ENCODE measurements around the gene MYCN. TPM values are rescaled to one million over a fixed set of nuclear protein-coding genes. Genes with fewer than 3 reads are reported as not detected.
A peak's percentile ranks its signal among the peaks of the same experiment; 100 is the strongest.
"Not testable (repeated sequence)": the region's sequence is repeated elsewhere in the genome, so short reads cannot be mapped to it uniquely, and the experiment has no call there.

Gene MYCN
- total RNA-seq, 1 donor from 2014 or later: 0.54 TPM

DNA sequence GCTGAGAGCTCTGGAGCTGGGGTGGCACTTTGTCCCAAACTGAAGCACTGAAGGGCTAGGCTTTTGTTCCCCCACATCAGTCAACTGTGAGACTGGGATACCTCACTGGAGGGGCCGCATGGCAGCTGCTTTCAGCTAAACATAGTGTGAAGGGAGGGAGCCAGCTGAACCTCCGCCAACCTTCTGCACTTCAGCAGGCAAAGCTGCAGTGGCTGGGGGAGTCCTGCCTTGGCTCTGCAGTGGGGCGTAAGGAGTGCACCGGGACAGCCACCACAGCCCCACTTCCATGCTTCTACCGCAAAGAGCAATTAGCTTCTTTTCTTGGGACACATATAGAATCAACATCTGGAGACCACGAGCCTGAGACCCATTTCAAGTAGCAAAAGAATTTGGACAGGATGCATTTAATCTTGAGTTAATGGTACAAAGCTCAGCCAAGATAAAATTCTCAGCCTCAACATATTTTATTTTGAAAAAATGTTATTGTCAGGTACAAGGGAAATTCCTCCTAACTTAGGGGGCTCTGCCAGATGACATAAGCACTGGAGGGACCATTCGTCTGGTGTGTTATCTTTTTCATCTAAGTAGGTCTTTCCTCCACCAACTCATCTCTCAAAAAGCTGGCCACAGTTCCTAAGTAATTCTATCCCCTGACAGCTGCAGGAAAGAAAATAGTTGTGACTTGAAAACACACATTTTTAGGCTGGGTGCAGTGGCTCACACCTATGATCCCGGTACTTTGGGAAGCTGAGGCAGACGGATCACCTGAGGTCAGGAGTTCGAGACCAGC lies 25.6 kb upstream of the MYCN start:
- peaks cover 5% of the 10 kb centered on the region for H3K27me3 Mint-ChIP-seq (ENCODE audit: unreplicated experiment)
- TF ChIP-seq CTCF (IDR thresholded peaks at IDR 0.05): no peak
- H3K27ac Mint-ChIP-seq (ENCODE audit: unreplicated experiment): no peak overlapping the region
- H3K9me3 Mint-ChIP-seq (ENCODE audit: unreplicated experiment): no peaks in the 10 kb centered on the region
- peak; percentile 53 for DNase-seq (ENCODE audit: extremely low spot score, unreplicated experiment)
- H3K4me1 Mint-ChIP-seq (ENCODE audit: unreplicated experiment): peaks cover 7% of the 10 kb centered on the region
- no peaks in the 10 kb centered on the region for H3K36me3 Mint-ChIP-seq (ENCODE audit: unreplicated experiment)
- H3K4me3 Mint-ChIP-seq (ENCODE audit: unreplicated experiment): no peak overlapping the region

- H3K9me3 Mint-ChIP-seq (ENCODE audit: unreplicated experiment); H3K36me3 Mint-ChIP-seq (ENCODE audit: unreplicated experiment); H3K4me3 Mint-ChIP-seq (ENCODE audit: unreplicated experiment); H3K4me1 Mint-ChIP-seq (ENCODE audit: unreplicated experiment); H3K27ac Mint-ChIP-seq (ENCODE audit: unreplicated experiment); H3K27me3 Mint-ChIP-seq (ENCODE audit: unreplicated experiment): not testable (repeated sequence)
- peak; percentile 25 for DNase-seq (ENCODE audit: extremely low spot score, unreplicated experiment)
Measured at GRCh38 chr2:15915546-15915945, 24.8 kb upstream of the MYCN start.

- H3K4me1 Mint-ChIP-seq (ENCODE audit: unreplicated experiment): peaks cover 7% of the 10 kb centered on the region
- no peak overlapping the region for H3K27ac Mint-ChIP-seq (ENCODE audit: unreplicated experiment)
- no peak overlapping the region for H3K4me3 Mint-ChIP-seq (ENCODE audit: unreplicated experiment)
- H3K36me3 Mint-ChIP-seq (ENCODE audit: unreplicated experiment): no peaks in the 10 kb centered on the region
- no peaks in the 10 kb centered on the region for H3K9me3 Mint-ChIP-seq (ENCODE audit: unreplicated experiment)
- peaks cover 5% of the 10 kb centered on the region for H3K27me3 Mint-ChIP-seq (ENCODE audit: unreplicated experiment)
- no peak for TF ChIP-seq CTCF (IDR thresholded peaks at IDR 0.05)
- DNase-seq (ENCODE audit: extremely low spot score, unreplicated experiment): peak; percentile 72
Measured at GRCh38 chr2:15916336-15916735, 24.0 kb upstream of the MYCN start.

DNA sequence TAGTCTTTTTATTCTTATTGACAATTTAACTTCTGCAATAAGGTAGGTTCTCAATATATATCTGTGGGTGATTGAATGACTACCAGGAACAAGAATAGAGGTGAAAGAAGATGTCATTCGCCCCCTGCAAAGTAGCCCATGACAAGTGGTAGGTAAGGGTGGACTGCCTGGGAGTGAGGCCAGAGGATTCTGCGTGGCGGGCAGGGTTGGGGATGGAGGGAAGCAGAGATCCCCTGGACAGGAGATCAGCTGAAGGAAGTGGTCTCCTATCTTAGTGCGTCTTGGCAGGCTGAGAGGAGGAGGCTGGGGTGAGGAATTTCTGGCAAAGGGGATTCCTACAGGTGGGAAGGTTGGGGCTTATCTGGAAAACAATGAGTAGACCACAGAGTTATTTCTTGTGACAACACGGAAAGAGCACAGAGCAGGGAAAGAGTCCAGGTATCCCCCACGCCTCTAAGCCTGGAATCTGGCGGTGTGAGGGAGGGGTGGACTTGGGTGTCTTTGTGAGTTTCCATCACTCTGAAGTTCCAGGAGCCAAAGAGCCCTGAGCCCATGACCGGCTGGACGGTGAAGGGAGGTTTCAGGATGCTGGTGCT lies 21.5 kb upstream of the MYCN start:
- H3K4me3 Mint-ChIP-seq (ENCODE audit: unreplicated experiment): no peak overlapping the region
- H3K27me3 Mint-ChIP-seq (ENCODE audit: unreplicated experiment): peaks cover 6% of the 10 kb centered on the region
- peak; percentile 53 for DNase-seq (ENCODE audit: extremely low spot score, unreplicated experiment)
- H3K27ac Mint-ChIP-seq (ENCODE audit: unreplicated experiment): no peak overlapping the region
- H3K9me3 Mint-ChIP-seq (ENCODE audit: unreplicated experiment): no peaks in the 10 kb centered on the region
- no peak for TF ChIP-seq CTCF (IDR thresholded peaks at IDR 0.05)
- H3K4me1 Mint-ChIP-seq (ENCODE audit: unreplicated experiment): no peaks in the 10 kb centered on the region
- no peaks in the 10 kb centered on the region for H3K36me3 Mint-ChIP-seq (ENCODE audit: unreplicated experiment)

GRCh38 chr2:15919716-15920434 lies 20.5 kb upstream of the MYCN start:
- no peak for TF ChIP-seq CTCF (IDR thresholded peaks at IDR 0.05)
- Mint-ChIP-seq H3K36me3 (ENCODE audit: unreplicated experiment) (no peaks in the 10 kb centered on the region), H3K4me3 (ENCODE audit: unreplicated experiment) (no peak overlapping the region), H3K27me3 (ENCODE audit: unreplicated experiment) (peaks cover 7% of the 10 kb centered on the region), H3K4me1 (ENCODE audit: unreplicated experiment) (no peaks in the 10 kb centered on the region), H3K9me3 (ENCODE audit: unreplicated experiment) (no peaks in the 10 kb centered on the region), H3K27ac (ENCODE audit: unreplicated experiment) (no peak overlapping the region)
- DNase-seq (ENCODE audit: extremely low spot score, unreplicated experiment): peak; percentile 49
